Neural crest cell (in vitro differentiated cells): ENCODE results near the gene POLK. TPM values are rescaled to one million over a fixed set of nuclear protein-coding genes. Genes with fewer than 3 reads are reported as not detected.
"Not testable (repeated sequence)": the region's sequence is repeated elsewhere in the genome, so short reads cannot be mapped to it uniquely, and the experiment has no call there.

Source experiments
- DNase-seq: peaks from one replicate; pipeline ENCODE4 v3.0.0; 2021; ENCODE audit warnings: low read depth, mixed read lengths, low spot score
- H3K27ac Mint-ChIP-seq: one replicate; pipeline ENCODE4 v1.8.0; 2021; ENCODE audit warnings: mild to moderate bottlenecking, mixed read lengths; ENCODE audit not compliant: unreplicated experiment
- H3K27me3 Mint-ChIP-seq: 2 replicates; pipeline ENCODE4 v1.8.0; 2021; ENCODE audit warnings: low read depth, mild to moderate bottlenecking, mixed read lengths
- H3K36me3 Mint-ChIP-seq: 2 replicates; pipeline ENCODE4 v1.8.0; 2021; ENCODE audit warnings: low read depth, mild to moderate bottlenecking, mixed read lengths
- H3K4me1 Mint-ChIP-seq: 2 replicates; pipeline ENCODE4 v1.8.0; 2021; ENCODE audit warnings: mixed read lengths
- H3K4me3 Mint-ChIP-seq: one replicate; pipeline ENCODE4 v1.8.0; 2021; ENCODE audit warnings: mild to moderate bottlenecking, mixed read lengths
- H3K9me3 Mint-ChIP-seq: 2 replicates; pipeline ENCODE4 v1.8.0; 2021; ENCODE audit warnings: mixed read lengths
- CTCF ChIP-seq: fragments of 200-600 bp; sonication (generic); conservative IDR thresholded peaks from 2 replicates; pipeline ENCODE4 v1.5.0; 2021; ENCODE audit warnings: antibody characterized with exemption, mild to moderate bottlenecking
- total RNA-seq: library from RNA; stranded (reverse); gene quantifications from 2 replicates; pipeline ENCODE4 v1.2.1, GENCODE V29; 2021

Gene POLK
- total RNA-seq, 1 donor from 2014 or later: 19.7 TPM

DNA sequence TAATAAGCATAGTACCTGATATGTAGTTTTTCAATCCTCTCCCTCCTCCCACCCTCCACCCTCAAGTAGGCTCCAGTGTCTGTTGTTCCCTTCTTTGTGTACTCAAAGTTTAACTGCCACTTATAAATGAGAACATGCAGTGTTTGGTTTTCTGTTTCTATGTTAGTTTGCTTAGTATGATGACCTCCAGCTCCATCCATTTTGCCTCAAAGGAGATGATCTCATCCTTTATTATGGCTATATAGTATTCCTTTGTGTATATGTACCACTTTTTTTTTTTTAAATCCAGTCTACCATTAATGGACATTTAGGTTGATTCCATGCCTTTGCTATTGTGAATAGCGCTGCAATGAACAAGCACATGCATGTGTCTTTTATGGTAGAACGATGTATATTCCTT is 20.5 kb downstream of the POLK start:
- Mint-ChIP-seq H3K4me3 (no peak overlapping the region), H3K36me3 (peaks cover 45% of the 10 kb centered on the region), H3K27ac (no peak overlapping the region), H3K9me3 (peaks cover 27% of the 10 kb centered on the region), H3K4me1 (peaks cover 17% of the 10 kb centered on the region), H3K27me3 (no peaks in the 10 kb centered on the region)
- no peak for TF ChIP-seq CTCF
- no peak for DNase-seq

GRCh38 chr5:75533716-75534115 is 22.0 kb downstream of the POLK start:
- H3K36me3 Mint-ChIP-seq: peaks cover 45% of the 10 kb centered on the region
- peaks cover 20% of the 10 kb centered on the region for H3K4me1 Mint-ChIP-seq
- not testable (repeated sequence) for DNase-seq, H3K4me3 Mint-ChIP-seq, H3K27ac Mint-ChIP-seq, H3K27me3 Mint-ChIP-seq
- peaks cover 27% of the 10 kb centered on the region for H3K9me3 Mint-ChIP-seq

DNA sequence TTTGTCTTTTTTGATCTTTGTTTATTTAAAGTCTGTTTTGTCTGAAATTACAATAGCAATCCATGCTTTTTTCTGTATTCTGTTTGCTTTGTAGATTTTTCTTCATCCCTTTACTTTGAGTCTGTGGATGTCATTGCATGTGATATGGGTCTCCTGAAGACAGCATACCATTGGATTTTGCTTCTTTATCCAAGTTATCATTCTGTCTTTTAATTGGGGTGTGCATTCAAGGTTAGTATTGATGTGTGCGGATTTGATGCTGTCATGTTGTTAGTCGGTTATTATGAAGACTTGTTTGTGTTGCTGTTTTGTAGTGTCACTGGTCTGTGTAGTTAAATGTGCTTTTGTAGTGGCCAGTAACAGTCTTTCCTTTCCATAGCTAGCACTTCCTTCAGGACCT is 23.0 kb downstream of the POLK start:
- Mint-ChIP-seq H3K9me3 (peaks cover 23% of the 10 kb centered on the region), H3K4me1 (peaks cover 13% of the 10 kb centered on the region), H3K36me3 (peaks cover 41% of the 10 kb centered on the region), H3K4me3 (no peak overlapping the region), H3K27ac (no peak overlapping the region), H3K27me3 (no peaks in the 10 kb centered on the region)
- no peak for TF ChIP-seq CTCF
- DNase-seq: no peak

GRCh38 chr5:75536147-75536546 is 24.5 kb downstream of the POLK start:
- Mint-ChIP-seq H3K36me3 (peaks cover 39% of the 10 kb centered on the region), H3K4me3 (no peak overlapping the region), H3K9me3 (peaks cover 23% of the 10 kb centered on the region), H3K27me3 (no peaks in the 10 kb centered on the region), H3K4me1 (peaks cover 11% of the 10 kb centered on the region), H3K27ac (peak overlapping the region; percentile 60)
- no peak for DNase-seq
- no peak for TF ChIP-seq CTCF

- peaks cover 37% of the 10 kb centered on the region for H3K36me3 Mint-ChIP-seq
- peaks cover 21% of the 10 kb centered on the region for H3K9me3 Mint-ChIP-seq
- no peak overlapping the region for H3K27ac Mint-ChIP-seq
- TF ChIP-seq CTCF: no peak
- DNase-seq: no peak
- peaks cover 11% of the 10 kb centered on the region for H3K4me1 Mint-ChIP-seq
- no peak overlapping the region for H3K4me3 Mint-ChIP-seq
- no peaks in the 10 kb centered on the region for H3K27me3 Mint-ChIP-seq
Measured at GRCh38 chr5:75536694-75537360, 25.1 kb downstream of the POLK start.

DNA sequence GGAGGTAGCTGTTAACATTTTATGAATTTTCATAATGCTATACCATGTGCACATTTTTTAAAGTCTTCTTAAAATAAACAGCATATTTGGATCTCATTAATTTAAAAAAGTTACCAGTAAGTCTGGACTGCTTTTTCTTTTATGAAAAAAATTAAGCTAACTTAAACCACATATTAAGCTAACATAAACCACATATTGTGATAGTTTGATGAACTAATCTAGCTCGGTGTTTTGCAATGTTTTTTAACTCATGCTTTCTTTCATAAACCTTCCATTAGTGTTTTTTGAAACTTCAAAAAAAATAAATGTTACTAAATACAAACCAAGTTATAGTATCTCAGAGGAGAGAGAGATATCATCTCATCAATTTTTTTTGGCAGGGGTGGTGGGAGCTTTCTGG is 26.5 kb downstream of the POLK start:
- Mint-ChIP-seq H3K4me3 (no peak overlapping the region), H3K4me1 (peaks cover 11% of the 10 kb centered on the region), H3K36me3 (peaks cover 23% of the 10 kb centered on the region), H3K27ac (no peak overlapping the region), H3K9me3 (peaks cover 14% of the 10 kb centered on the region), H3K27me3 (no peaks in the 10 kb centered on the region)
- TF ChIP-seq CTCF: no peak
- DNase-seq: no peak
